Liver (tissue), 3 donors: ENCODE data around the gene SPHKAP.

Experiments
- CTCF ChIP-seq: fragments of 150-350 bp; IDR thresholded peaks from 2 replicates; pipeline ENCODE4 v1.5.1; 2017; ENCODE audit warnings: improper control_type of control experiment, low read depth, low read length; ENCODE audit not compliant: missing input control
- FOXA1 ChIP-seq: IDR thresholded peaks from 2 replicates; pipeline ENCODE4 v1.6.1; 2016; ENCODE audit warnings: antibody characterized with exemption
- GABPA ChIP-seq, 2 donors: IDR thresholded peaks in 1 of 2; conservative IDR thresholded peaks in 1 of 2; 2 replicates each; pipeline ENCODE4 v1.6.1; 2016; ENCODE audit warnings: antibody characterized with exemption in 2 of 2, mild to moderate bottlenecking in 1 of 2, moderate library complexity in 1 of 2
- MAX ChIP-seq: IDR thresholded peaks from 2 replicates; pipeline ENCODE4 v1.6.1; 2016; ENCODE audit warnings: antibody characterized with exemption
- RAD21 ChIP-seq, 2 donors: IDR thresholded peaks; 2 replicates each; pipeline ENCODE4 v1.6.1; 2016; ENCODE audit warnings: antibody characterized with exemption in 2 of 2, mild to moderate bottlenecking in 2 of 2
- RXRA ChIP-seq, 2 donors: IDR thresholded peaks; 2 replicates each; pipeline ENCODE4 v1.6.1; 2017 to 2018; ENCODE audit warnings: antibody characterized with exemption in 2 of 2, mild to moderate bottlenecking in 1 of 2
- TAF1 ChIP-seq: conservative IDR thresholded peaks from 2 replicates; pipeline ENCODE4 v1.6.1; 2016; ENCODE audit warnings: antibody characterized with exemption, mild to moderate bottlenecking
- YY1 ChIP-seq: IDR thresholded peaks from 2 replicates; pipeline ENCODE4 v1.6.1; 2016; ENCODE audit warnings: antibody characterized with exemption, mild to moderate bottlenecking
- ZBTB33 ChIP-seq: IDR thresholded peaks from 2 replicates; pipeline ENCODE4 v1.6.1; 2016; ENCODE audit warnings: antibody characterized with exemption
- TF ChIP-seq, protein P1 (sequence below): IDR thresholded peaks from 2 replicates; pipeline ENCODE4 v1.6.1; 2016; ENCODE audit warnings: antibody characterized with exemption, mild to moderate bottlenecking
- donor health status: healthy.
- donor health status: healthy.

- TF ChIP-seq CTCF: no peak
- no peak for TF ChIP-seq RAD21 (IDR thresholded peaks at IDR 0.05)
- no peak for TF ChIP-seq YY1
- TF ChIP-seq TAF1: no peak
- TF ChIP-seq ZBTB33: no peak
- TF ChIP-seq MAX: no peak
- TF ChIP-seq RXRA (IDR thresholded peaks at IDR 0.05): no peak
- no peak for TF ChIP-seq GABPA (IDR thresholded peaks at IDR 0.05 in 1 of 2, conservative IDR thresholded peaks at IDR 0.05 in 1 of 2)
- TF ChIP-seq FOXA1: no peak
- TF ChIP-seq, protein P1, sequence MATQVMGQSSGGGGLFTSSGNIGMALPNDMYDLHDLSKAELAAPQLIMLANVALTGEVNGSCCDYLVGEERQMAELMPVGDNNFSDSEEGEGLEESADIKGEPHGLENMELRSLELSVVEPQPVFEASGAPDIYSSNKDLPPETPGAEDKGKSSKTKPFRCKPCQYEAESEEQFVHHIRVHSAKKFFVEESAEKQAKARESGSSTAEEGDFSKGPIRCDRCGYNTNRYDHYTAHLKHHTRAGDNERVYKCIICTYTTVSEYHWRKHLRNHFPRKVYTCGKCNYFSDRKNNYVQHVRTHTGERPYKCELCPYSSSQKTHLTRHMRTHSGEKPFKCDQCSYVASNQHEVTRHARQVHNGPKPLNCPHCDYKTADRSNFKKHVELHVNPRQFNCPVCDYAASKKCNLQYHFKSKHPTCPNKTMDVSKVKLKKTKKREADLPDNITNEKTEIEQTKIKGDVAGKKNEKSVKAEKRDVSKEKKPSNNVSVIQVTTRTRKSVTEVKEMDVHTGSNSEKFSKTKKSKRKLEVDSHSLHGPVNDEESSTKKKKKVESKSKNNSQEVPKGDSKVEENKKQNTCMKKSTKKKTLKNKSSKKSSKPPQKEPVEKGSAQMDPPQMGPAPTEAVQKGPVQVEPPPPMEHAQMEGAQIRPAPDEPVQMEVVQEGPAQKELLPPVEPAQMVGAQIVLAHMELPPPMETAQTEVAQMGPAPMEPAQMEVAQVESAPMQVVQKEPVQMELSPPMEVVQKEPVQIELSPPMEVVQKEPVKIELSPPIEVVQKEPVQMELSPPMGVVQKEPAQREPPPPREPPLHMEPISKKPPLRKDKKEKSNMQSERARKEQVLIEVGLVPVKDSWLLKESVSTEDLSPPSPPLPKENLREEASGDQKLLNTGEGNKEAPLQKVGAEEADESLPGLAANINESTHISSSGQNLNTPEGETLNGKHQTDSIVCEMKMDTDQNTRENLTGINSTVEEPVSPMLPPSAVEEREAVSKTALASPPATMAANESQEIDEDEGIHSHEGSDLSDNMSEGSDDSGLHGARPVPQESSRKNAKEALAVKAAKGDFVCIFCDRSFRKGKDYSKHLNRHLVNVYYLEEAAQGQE: no peak
Measured at GRCh38 chr2:228072669-228073068, 108.8 kb downstream of the SPHKAP start.
